GM12878 (cell line): ENCODE results near the gene LASP1.

Experiments
- POLR2AphosphoS5 ChIP-seq: IDR thresholded peaks from 2 replicates; pipeline ENCODE4 v1.6.1; 2011; ENCODE audit warnings: mild to moderate bottlenecking, low read length, inconsistent platforms
- TF ChIP-seq, protein P1 (sequence below): IDR thresholded peaks from 2 replicates; pipeline ENCODE4 v1.6.1; 2012; ENCODE audit warnings: low read length, inconsistent platforms

DNA sequence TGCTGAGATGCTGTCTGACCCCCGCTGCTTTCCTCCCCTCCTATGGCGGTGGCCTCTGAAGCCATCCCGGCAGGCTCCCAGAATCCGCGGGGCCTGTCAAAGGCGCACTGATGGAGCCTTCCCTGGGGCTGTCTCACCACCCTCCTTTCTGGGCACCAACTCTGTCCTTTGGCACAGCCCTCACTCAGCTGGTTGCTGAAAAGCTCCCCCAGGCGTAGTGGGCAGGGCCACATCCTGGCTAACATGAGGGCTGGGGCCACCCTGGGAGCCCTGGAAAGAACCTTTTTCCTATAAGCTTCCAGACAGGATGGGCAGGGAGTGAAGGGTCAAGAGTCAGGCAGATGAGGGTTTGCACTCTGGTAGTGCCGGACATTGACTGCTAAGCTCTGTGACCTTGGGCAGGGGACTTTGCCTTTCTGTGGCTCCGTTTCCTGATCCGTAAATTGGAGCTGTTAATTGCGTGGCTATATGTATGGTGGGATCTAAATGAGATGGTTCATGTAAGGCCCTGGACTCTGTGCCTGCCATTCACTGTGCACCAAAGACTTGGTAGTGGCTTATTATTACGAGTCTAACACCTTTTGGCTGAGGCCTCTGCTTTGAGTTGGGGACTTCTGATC lies 27.9 kb downstream of the LASP1 start:
- TF ChIP-seq POLR2AphosphoS5 = no peak
- TF ChIP-seq, protein P1, sequence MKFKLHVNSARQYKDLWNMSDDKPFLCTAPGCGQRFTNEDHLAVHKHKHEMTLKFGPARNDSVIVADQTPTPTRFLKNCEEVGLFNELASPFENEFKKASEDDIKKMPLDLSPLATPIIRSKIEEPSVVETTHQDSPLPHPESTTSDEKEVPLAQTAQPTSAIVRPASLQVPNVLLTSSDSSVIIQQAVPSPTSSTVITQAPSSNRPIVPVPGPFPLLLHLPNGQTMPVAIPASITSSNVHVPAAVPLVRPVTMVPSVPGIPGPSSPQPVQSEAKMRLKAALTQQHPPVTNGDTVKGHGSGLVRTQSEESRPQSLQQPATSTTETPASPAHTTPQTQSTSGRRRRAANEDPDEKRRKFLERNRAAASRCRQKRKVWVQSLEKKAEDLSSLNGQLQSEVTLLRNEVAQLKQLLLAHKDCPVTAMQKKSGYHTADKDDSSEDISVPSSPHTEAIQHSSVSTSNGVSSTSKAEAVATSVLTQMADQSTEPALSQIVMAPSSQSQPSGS = no peak
